K562 (cell line): Measurements from ENCODE around the gene JSRP1. TPM values are rescaled to one million over a fixed set of nuclear protein-coding genes. Genes with fewer than 3 reads are reported as not detected.
"Not testable (repeated sequence)": the region's sequence is repeated elsewhere in the genome, so short reads cannot be mapped to it uniquely, and the experiment has no call there.

Experiments used
- ATAC-seq: fragments of 200-7000 bp; cut with Tn5 transposase; 3 replicates; pipeline ENCODE4 v1.9.1; 2020; ENCODE audit warnings: moderate library complexity
- BruUV-seq: library from RNA; stranded (reverse); fragments of 400-500 nt; replicated peaks from 2 replicates; lab custom pipeline; 2021; lab: Mats Ljungman, UMichigan
- CTCF ChIA-PET: fragments of 300-600 bp; formaldehyde crosslinking; extraction: SDS; loops from one replicate; lab custom pipeline; 2021; ENCODE audit warnings: low intra/inter-chr PET ratio; lab: Yijun Ruan, JAX
- POLR2A ChIA-PET: fragments of 300-600, 350-650 bp; sonication (Branson Sonifier 250); formaldehyde crosslinking; extraction: SDS; loops from one replicate; lab custom pipeline; 2021; ENCODE audit warnings: antibody characterized with exemption, inconsistent platforms; lab: Yijun Ruan, JAX
- DNase-seq, 4 experiments: peaks; one replicate each; pipeline versions ENCODE4 v3.0.0 to v3.0.0-alpha.2; 2011 to 2018; ENCODE audit warnings: low spot score in 3 of 4, mixed read lengths in 3 of 4; ENCODE audit errors: extremely low read depth in 1 of 4
- FAIRE-seq: peaks from 2 replicates; lab custom pipeline; 2011; peaks lifted over from hg19 to GRCh38; lab: Jason Lieb, UNC
- H2AFZ ChIP-seq: 2 replicates; pipeline ENCODE4 v1.6.0; 2011; ENCODE audit warnings: low read depth, low read length, control low read depth, inconsistent platforms
- H3K27ac ChIP-seq: fragments of 200-600 bp; 3 replicates; pipeline ENCODE4 v1.8.0; 2011; ENCODE audit warnings: low read depth, mild to moderate bottlenecking, control low read depth, inconsistent platforms, low read length, moderate library complexity, mixed read lengths; ENCODE audit errors: extremely low read depth
- H3K27me3 ChIP-seq, 2 experiments: fragments of 300-600 bp in 1 of 2; 2 replicates in 1 of 2; 3 replicates in 1 of 2; pipeline versions ENCODE4 v1.6.0 to v1.8.0; 2011; ENCODE audit warnings: inconsistent platforms in 2 of 2, low read length in 2 of 2, mild to moderate bottlenecking in 1 of 2, mixed read lengths in 1 of 2, moderate library complexity in 1 of 2; ENCODE audit not compliant: control insufficient read depth in 2 of 2, insufficient read depth in 2 of 2
- H3K36me3 ChIP-seq: fragments of 300-600 bp; 3 replicates; pipeline ENCODE4 v1.8.0; 2011; ENCODE audit warnings: mild to moderate bottlenecking, low read length, inconsistent platforms; ENCODE audit not compliant: control insufficient read depth, insufficient read depth
- H3K4me1 ChIP-seq, 2 experiments: fragments of 200-600 bp in 1 of 2; replicated peaks in 1 of 2; 2 replicates in 1 of 2; 3 replicates in 1 of 2; pipeline versions ENCODE4 v1.5.1 to v1.8.0; 2011; ENCODE audit warnings: inconsistent platforms in 2 of 2, low read length in 2 of 2, mild to moderate bottlenecking in 1 of 2, mixed read lengths in 1 of 2, moderate library complexity in 1 of 2; ENCODE audit not compliant: control insufficient read depth in 2 of 2, insufficient read depth in 2 of 2
- H3K4me2 ChIP-seq: 2 replicates; pipeline ENCODE4 v1.6.1; 2011; ENCODE audit warnings: low read length, control low read depth, inconsistent platforms, mixed read lengths; ENCODE audit not compliant: insufficient read depth
- H3K4me3 ChIP-seq: fragments of 200-600 bp; sonication (generic), shearing (Covaris generic); 2 replicates; pipeline ENCODE4 v1.5.1; 2016; ENCODE audit warnings: control low read depth, inconsistent platforms
- H3K79me2 ChIP-seq: fragments of 200-600 bp; 3 replicates; pipeline ENCODE4 v1.8.0; 2011; ENCODE audit warnings: low read length, inconsistent platforms; ENCODE audit not compliant: control insufficient read depth, insufficient read depth
- H3K9ac ChIP-seq, 2 experiments: 2 replicates each; pipeline versions ENCODE4 v1.6.0 to v1.6.1; 2011; ENCODE audit warnings: low read depth in 2 of 2, low read length in 2 of 2, control low read depth in 1 of 2, inconsistent platforms in 1 of 2, mild to moderate bottlenecking in 1 of 2, mixed read lengths in 1 of 2; ENCODE audit not compliant: insufficient read depth in 1 of 2
- H3K9me1 ChIP-seq: one replicate; pipeline ENCODE4 v1.6.0; 2011; ENCODE audit warnings: inconsistent platforms, mild to moderate bottlenecking, low read length, moderate library complexity; ENCODE audit not compliant: control insufficient read depth, insufficient read depth
- H3K9me3 ChIP-seq: replicated peaks from 2 replicates; pipeline ENCODE4 v1.5.1; 2011; ENCODE audit warnings: low read depth, low read length, inconsistent platforms; ENCODE audit not compliant: control insufficient read depth, insufficient read depth
- H4K20me1 ChIP-seq: replicated peaks from 2 replicates; pipeline ENCODE4 v1.6.1; 2011; ENCODE audit warnings: low read length, inconsistent platforms, mixed read lengths; ENCODE audit not compliant: control insufficient read depth, insufficient read depth
- ADNP ChIP-seq: fragments of 200-800 bp; sonication (Bioruptor generic); IDR thresholded peaks from 2 replicates; pipeline ENCODE4 v1.6.1; 2016; ENCODE audit warnings: missing genetic modification characterization, missing compliant biosample characterization
- AFF1 ChIP-seq, 2 experiments: fragments of 450-650 bp; IDR thresholded peaks; 2 replicates each; pipeline ENCODE4 v1.6.1; 2018; ENCODE audit warnings: mild to moderate bottlenecking in 2 of 2, low read depth in 1 of 2; ENCODE audit not compliant: partially characterized antibody in 2 of 2
- ARID4B ChIP-seq: sonication (generic); formaldehyde crosslinking; IDR thresholded peaks from 2 replicates; pipeline ENCODE4 v1.8.0; 2022; ENCODE audit warnings: mild to moderate bottlenecking, missing genetic modification reagents
- BCOR ChIP-seq: fragments of 450-650 bp; IDR thresholded peaks from 2 replicates; pipeline ENCODE4 v1.6.1; 2016
- BRD9 ChIP-seq: fragments of 450-650 bp; IDR thresholded peaks from 2 replicates; pipeline ENCODE4 v1.6.1; 2018; ENCODE audit warnings: low read depth; ENCODE audit not compliant: partially characterized antibody
- EGR1 ChIP-seq: fragments of 450-650 bp; conservative IDR thresholded peaks from 2 replicates; pipeline ENCODE4 v1.6.1; 2017; ENCODE audit warnings: mild to moderate bottlenecking
- KDM1A ChIP-seq, 2 experiments: fragments of 450-650 bp; IDR thresholded peaks; 2 replicates each; pipeline ENCODE4 v1.6.1; 2016; ENCODE audit warnings: mild to moderate bottlenecking in 2 of 2
- PTBP1 ChIP-seq: fragments of 200-400 bp; formaldehyde crosslinking; IDR thresholded peaks from 2 replicates; pipeline ENCODE4 v1.6.1; 2017; ENCODE audit warnings: low read depth, low read length
- RBM25 ChIP-seq: fragments of 200-400 bp; formaldehyde crosslinking; IDR thresholded peaks from 2 replicates; pipeline ENCODE4 v1.6.1; 2018; ENCODE audit warnings: low read length, low read depth, moderate library complexity; ENCODE audit not compliant: severe bottlenecking
- SMARCA5 ChIP-seq: fragments of 450-650 bp; IDR thresholded peaks from 2 replicates; pipeline ENCODE4 v1.6.1; 2016
- SPI1 ChIP-seq: IDR thresholded peaks from 2 replicates; pipeline ENCODE4 v1.6.1; 2011; ENCODE audit warnings: low read depth, low read length, control low read depth, borderline replicate concordance
- TEAD1 ChIP-seq, 2 experiments: fragments of 450-650 bp in 1 of 2; sonication (generic) in 1 of 2; formaldehyde crosslinking; IDR thresholded peaks; 2 replicates each; pipeline versions ENCODE4 v1.4.0 to v1.8.0; 2020 to 2022; ENCODE audit warnings: mild to moderate bottlenecking in 2 of 2, missing genetic modification reagents in 1 of 2
- ZFP36 ChIP-seq: fragments of 150-350 bp; IDR thresholded peaks from 2 replicates; pipeline ENCODE4 v1.6.1; 2018; ENCODE audit warnings: low read length, low read depth; ENCODE audit not compliant: partially characterized antibody
- WGBS: fragments of 100-300 bp; shearing (Covaris generic); methylation state at CpG from one replicate; pipeline ENCODE4 v1.1.6; 2016; ENCODE audit warnings: low coverage, mixed read lengths; ENCODE audit not compliant: insufficient coverage; ENCODE audit errors: missing lambda C conversion rate; 5-methylcytosine and 5-hydroxymethylcytosine counted together
- in situ Hi-C: fragments of 300-500 bp; cut with MboI; formaldehyde crosslinking; loops from 4 replicates; pipeline ENCODE4 v1.15.0; 2018; ENCODE audit warnings: inconsistent platforms, mixed read lengths
- intact Hi-C: fragments of 100-400 bp; cut with micrococcal nuclease; formaldehyde crosslinking; loops from 2 replicates; pipeline ENCODE4 v1.14.2; 2022
- polyA plus RNA-seq, 8 experiments: library from polyadenylated mRNA; depleted of rRNA in 4 of 8; stranded (reverse) in 5 of 8; unstranded in 3 of 8; fragments of >200 nt; fragmentation: Nextera tagmentation in 2 of 8; fragmentation: Illumina TruSeq in 1 of 8; extraction: Ambion mirVana in 2 of 8; extraction: Trizol in 1 of 8; gene quantifications; 2 replicates each; pipeline versions ENCODE4 v1.2.1 to v1.2.3, GENCODE V29; 2011 to 2014; ENCODE audit warnings: inconsistent platforms in 1 of 8, missing spikeins in 1 of 8
- total RNA-seq, 7 experiments: library from RNA; depleted of rRNA in 6 of 7; stranded (reverse); fragments of >200 nt in 6 of 7; fragmentation: Illumina TruSeq in 2 of 7; extraction: Trizol in 2 of 7; gene quantifications; 2 replicates each; pipeline versions ENCODE4 v1.2.1 to v1.2.3, GENCODE V29; 2011 to 2021; ENCODE audit warnings: low replicate concordance in 1 of 7

The JSRP1 gene
- total and polyA plus RNA-seq, 9 of the 15 experiments (the other 6 are each of a cell fraction or from before 2014, with no cell fraction given), result 0.08 to 1.2 (median 0.51) TPM; not detected in 4

GRCh38 chr19:2281265-2282061 lies 25.2 kb upstream of the JSRP1 start:
- H4K20me1 ChIP-seq, H3K9me3 ChIP-seq, H3K27me3 ChIP-seq, H3K79me2 ChIP-seq, H3K9me1 ChIP-seq, intact Hi-C loops, H3K36me3 ChIP-seq, DNase-seq, FAIRE-seq, CTCF ChIA-PET, BruUV-seq: not testable (repeated sequence)
- Histone ChIP-seq H3K9ac (peak overlapping the region in 1 of 2 experiments; percentile 90; a peak in 3 of 4 replicates), H3K4me2 (peak overlapping the region; percentile 35), H3K27ac (peak overlapping the region; percentile 10; the same call in 1 of the 3 replicates), H3K4me3 (peak overlapping the region; percentile 11; the same call in 1 of the 2 replicates), H3K4me1 (peaks cover 0 to 30% of the 10 kb centered on the region in 2 experiments; a peak in 3 of 5 replicates), H2AFZ (peak overlapping the region; percentile 49)
- 19% methylated on average over 9 of the region's 16 CpGs for WGBS
- ATAC-seq, result peak; percentile 36
- POLR2A ChIA-PET, result interaction anchor here (1.1 to 1.4 kb wide), 4 partner anchors 8 to 42 kb away, joined by 3 to 8 read pairs (median 4); no protein-coding TSS in a partner anchor
- in situ Hi-C loops, result loop anchor here (5.0 kb wide), 1 partner anchor 106 kb away; no protein-coding TSS in a partner anchor
- TF ChIP-seq KDM1A (IDR thresholded peaks at IDR 0.05), result peak in 1 of 2 experiments; percentile 67; a peak in 2 of 4 replicates
- TF ChIP-seq TEAD1 (CRISPR knock-in tag; IDR thresholded peaks at IDR 0.05), result peak in 1 of 2 experiments; percentile 10; a peak in 1 of 4 replicates
- peak; percentile 70; the same call in 1 of the 2 replicates for TF ChIP-seq PTBP1
- peak; percentile 45; the same call in 1 of the 2 replicates for TF ChIP-seq SPI1
- TF ChIP-seq SMARCA5, result peak; percentile 99
- peak; percentile 78 for TF ChIP-seq ZFP36
- TF ChIP-seq AFF1 (IDR thresholded peaks at IDR 0.05; ENCODE audit: low read depth in 1 of 2, partially characterized antibody in 2 of 2), result peak in 1 of 2 experiments; percentile 74
- peak; percentile 17; the same call in 1 of the 2 replicates for TF ChIP-seq ARID4B (CRISPR knock-in tag)
- peak; percentile 100 for TF ChIP-seq BRD9
- peak; percentile 29 for TF ChIP-seq EGR1
- peak; percentile 85 for TF ChIP-seq RBM25
- TF ChIP-seq BCOR, result peak; percentile 83
- peak; percentile 92 for TF ChIP-seq ADNP (tag)
